GM23338 (cell line): Measurements from ENCODE around the gene ANKMY2. TPM values are rescaled to one million over a fixed set of nuclear protein-coding genes. Genes with fewer than 3 reads are reported as not detected.

ENCODE experiments used
- ATAC-seq: fragments of 200-7000 bp; cut with Tn5 transposase; 3 replicates; pipeline ENCODE4 v1.9.1; 2020
- DNase-seq: peaks from one replicate; pipeline ENCODE4 v3.0.0-alpha.2; 2015; ENCODE audit warnings: low spot score
- H2AFZ ChIP-seq: fragments of 200-600 bp; sonication (generic); 2 replicates; pipeline ENCODE4 v1.8.0; 2016; ENCODE audit warnings: antibody characterized with exemption, mild to moderate bottlenecking, moderate library complexity
- H3F3A ChIP-seq: fragments of 200-600 bp; sonication (generic); replicated peaks from 2 replicates; pipeline ENCODE4 v1.8.0; 2017; ENCODE audit warnings: antibody characterized with exemption, mixed run types, low read depth
- H3K27ac ChIP-seq: fragments of 200-600 bp; sonication (generic); 2 replicates; pipeline ENCODE4 v1.6.1; 2016; ENCODE audit warnings: low read depth
- H3K27me3 ChIP-seq: fragments of 200-600 bp; sonication (generic); 2 replicates; pipeline ENCODE4 v1.8.0; 2016; ENCODE audit warnings: mild to moderate bottlenecking, mixed run types, moderate library complexity; ENCODE audit not compliant: insufficient read depth
- H3K36me3 ChIP-seq: fragments of 200-600 bp; sonication (generic); 2 replicates; pipeline ENCODE4 v1.8.0; 2016; ENCODE audit warnings: mild to moderate bottlenecking; ENCODE audit not compliant: insufficient read depth
- H3K4me1 ChIP-seq: fragments of 200-600 bp; sonication (generic); 2 replicates; pipeline ENCODE4 v1.8.0; 2016; ENCODE audit warnings: mild to moderate bottlenecking, moderate library complexity; ENCODE audit not compliant: insufficient read depth
- H3K4me2 ChIP-seq: fragments of 200-600 bp; sonication (generic); 2 replicates; pipeline ENCODE4 v1.7.1; 2017; ENCODE audit warnings: mixed run types
- H3K4me3 ChIP-seq: fragments of 200-600 bp; sonication (generic); 2 replicates; pipeline ENCODE4 v1.6.1; 2016; ENCODE audit warnings: mixed run types
- H3K79me2 ChIP-seq: fragments of 200-600 bp; sonication (generic); replicated peaks from 2 replicates; pipeline ENCODE4 v1.8.0; 2017; ENCODE audit warnings: mild to moderate bottlenecking; ENCODE audit not compliant: insufficient read depth
- H3K9me2 ChIP-seq: fragments of 200-600 bp; sonication (generic); 2 replicates; pipeline ENCODE4 v1.8.0; 2017; ENCODE audit not compliant: insufficient read depth
- H4K20me1 ChIP-seq: fragments of 200-600 bp; sonication (generic); replicated peaks from 2 replicates; pipeline ENCODE4 v1.8.0; 2017; ENCODE audit warnings: mild to moderate bottlenecking; ENCODE audit not compliant: insufficient read depth
- H3K27ac Mint-ChIP-seq: 2 replicates; pipeline ENCODE4 v1.8.0; 2020; ENCODE audit warnings: inconsistent platforms, mild to moderate bottlenecking, moderate library complexity, mixed read lengths
- H3K27me3 Mint-ChIP-seq: 3 replicates; pipeline ENCODE4 v1.8.0; 2022; ENCODE audit warnings: low read depth, mild to moderate bottlenecking, moderate library complexity, mixed read lengths, inconsistent platforms; ENCODE audit not compliant: insufficient read depth, poor library complexity
- H3K36me3 Mint-ChIP-seq: 3 replicates; pipeline ENCODE4 v1.8.0; 2021; ENCODE audit warnings: low read depth, mild to moderate bottlenecking, inconsistent platforms, moderate library complexity, mixed read lengths
- H3K4me1 Mint-ChIP-seq: 3 replicates; pipeline ENCODE4 v1.8.0; 2020; ENCODE audit warnings: mild to moderate bottlenecking, inconsistent platforms, mixed read lengths
- H3K4me3 Mint-ChIP-seq: 3 replicates; pipeline ENCODE4 v1.8.0; 2021; ENCODE audit warnings: moderate library complexity, mild to moderate bottlenecking, inconsistent platforms, mixed read lengths
- H3K9me3 Mint-ChIP-seq: 3 replicates; pipeline ENCODE4 v1.8.0; 2020; ENCODE audit warnings: moderate library complexity, mild to moderate bottlenecking, inconsistent platforms, mixed read lengths
- CTCF ChIP-seq, 2 experiments: fragments of 200-600 bp in 1 of 2; sonication (generic) in 1 of 2; conservative IDR thresholded peaks; 2 replicates each; pipeline versions ENCODE4 v1.5.1 to v1.6.1; 2016 to 2017; ENCODE audit warnings: antibody characterized with exemption in 2 of 2, low read depth in 2 of 2, mild to moderate bottlenecking in 2 of 2, moderate library complexity in 1 of 2
- EZH2 ChIP-seq: fragments of 200-600 bp; sonication (generic); IDR thresholded peaks from one replicate; pipeline ENCODE4 v1.8.0; 2017; ENCODE audit warnings: antibody characterized with exemption, mild to moderate bottlenecking, low read depth; ENCODE audit not compliant: unreplicated experiment
- EZH2phosphoT487 ChIP-seq: fragments of 200-600 bp; sonication (generic); IDR thresholded peaks from one replicate; pipeline ENCODE4 v1.8.1; 2018; ENCODE audit warnings: antibody characterized with exemption; ENCODE audit not compliant: unreplicated experiment
- NANOG ChIP-seq: IDR thresholded peaks from 2 replicates; pipeline ENCODE4 v1.6.1; 2016; ENCODE audit warnings: antibody characterized with exemption, borderline replicate concordance
- REST ChIP-seq: IDR thresholded peaks from one replicate; pipeline ENCODE4 v1.6.1; 2018; ENCODE audit warnings: antibody characterized with exemption; ENCODE audit not compliant: unreplicated experiment
- ZNF114 ChIP-seq: fragments of 250-450 bp; sonication (Bioruptor Pico); IDR thresholded peaks from 2 replicates; pipeline ENCODE4 v1.5.0; 2020; ENCODE audit warnings: mild to moderate bottlenecking, moderate library complexity
- ZNF331 ChIP-seq: fragments of 250-450 bp; sonication (Bioruptor Pico); IDR thresholded peaks from 2 replicates; pipeline ENCODE4 v1.5.0; 2020; ENCODE audit warnings: low read depth, mild to moderate bottlenecking, moderate library complexity
- polyA plus RNA-seq: library from polyadenylated mRNA; unstranded; fragments of >200 nt; fragmentation: Nextera tagmentation; extraction: Ambion mirVana; gene quantifications from 2 replicates; pipeline ENCODE4 v1.2.1, GENCODE V29; 2016
- total RNA-seq: library from RNA; depleted of rRNA; stranded (reverse); fragments of >200 nt; shearing (Covaris generic); gene quantifications from 2 replicates; pipeline ENCODE4 v1.2.3, GENCODE V29; 2014
- TF ChIP-seq, protein P1 (sequence below): fragments of 250-450 bp; sonication (Bioruptor Pico); IDR thresholded peaks from 2 replicates; pipeline ENCODE4 v1.5.0; 2020; ENCODE audit warnings: mild to moderate bottlenecking, moderate library complexity
- TF ChIP-seq, protein P2 (sequence below): IDR thresholded peaks from 2 replicates; pipeline ENCODE4 v1.6.1; 2016; ENCODE audit warnings: antibody characterized with exemption

Gene ANKMY2
- total and polyA plus RNA-seq, 2 experiments from 2014 or later, result 4.4 to 9.5 TPM

DNA sequence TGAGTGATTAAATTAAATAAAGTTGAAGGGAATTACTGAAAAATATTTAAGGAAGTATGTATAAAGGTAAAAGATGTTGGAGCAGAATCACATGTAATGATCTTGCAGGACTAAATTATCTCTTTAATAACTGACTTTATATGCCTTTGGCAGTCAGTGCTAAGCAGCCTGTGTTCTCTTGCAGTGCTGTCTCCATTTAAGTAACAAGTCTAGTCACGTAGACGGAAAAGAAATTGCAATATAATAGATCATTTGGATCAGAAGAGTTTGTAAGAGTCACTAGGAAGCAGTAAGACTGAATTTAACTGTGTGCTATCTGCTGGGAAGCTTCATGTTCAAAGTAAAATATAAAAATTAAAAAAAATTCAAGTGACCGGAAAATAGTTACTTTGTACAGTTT lies 21.8 kb upstream of the ANKMY2 start:
- no peak overlapping the region for H3K4me2 ChIP-seq
- no peak overlapping the region for H2AFZ ChIP-seq
- H3K27me3 ChIP-seq, result no peaks in the 10 kb centered on the region
- Mint-ChIP-seq H3K4me1 (peaks cover 50% of the 10 kb centered on the region), H3K9me3 (no peaks in the 10 kb centered on the region), H3K4me3 (no peak overlapping the region), H3K27ac (peak overlapping the region; percentile 92; the same call in 1 of the 2 replicates), H3K27me3 (peaks cover 3% of the 10 kb centered on the region), H3K36me3 (peaks cover 32% of the 10 kb centered on the region)
- peaks cover 72% of the 10 kb centered on the region for H3K79me2 ChIP-seq
- TF ChIP-seq, protein P1, sequence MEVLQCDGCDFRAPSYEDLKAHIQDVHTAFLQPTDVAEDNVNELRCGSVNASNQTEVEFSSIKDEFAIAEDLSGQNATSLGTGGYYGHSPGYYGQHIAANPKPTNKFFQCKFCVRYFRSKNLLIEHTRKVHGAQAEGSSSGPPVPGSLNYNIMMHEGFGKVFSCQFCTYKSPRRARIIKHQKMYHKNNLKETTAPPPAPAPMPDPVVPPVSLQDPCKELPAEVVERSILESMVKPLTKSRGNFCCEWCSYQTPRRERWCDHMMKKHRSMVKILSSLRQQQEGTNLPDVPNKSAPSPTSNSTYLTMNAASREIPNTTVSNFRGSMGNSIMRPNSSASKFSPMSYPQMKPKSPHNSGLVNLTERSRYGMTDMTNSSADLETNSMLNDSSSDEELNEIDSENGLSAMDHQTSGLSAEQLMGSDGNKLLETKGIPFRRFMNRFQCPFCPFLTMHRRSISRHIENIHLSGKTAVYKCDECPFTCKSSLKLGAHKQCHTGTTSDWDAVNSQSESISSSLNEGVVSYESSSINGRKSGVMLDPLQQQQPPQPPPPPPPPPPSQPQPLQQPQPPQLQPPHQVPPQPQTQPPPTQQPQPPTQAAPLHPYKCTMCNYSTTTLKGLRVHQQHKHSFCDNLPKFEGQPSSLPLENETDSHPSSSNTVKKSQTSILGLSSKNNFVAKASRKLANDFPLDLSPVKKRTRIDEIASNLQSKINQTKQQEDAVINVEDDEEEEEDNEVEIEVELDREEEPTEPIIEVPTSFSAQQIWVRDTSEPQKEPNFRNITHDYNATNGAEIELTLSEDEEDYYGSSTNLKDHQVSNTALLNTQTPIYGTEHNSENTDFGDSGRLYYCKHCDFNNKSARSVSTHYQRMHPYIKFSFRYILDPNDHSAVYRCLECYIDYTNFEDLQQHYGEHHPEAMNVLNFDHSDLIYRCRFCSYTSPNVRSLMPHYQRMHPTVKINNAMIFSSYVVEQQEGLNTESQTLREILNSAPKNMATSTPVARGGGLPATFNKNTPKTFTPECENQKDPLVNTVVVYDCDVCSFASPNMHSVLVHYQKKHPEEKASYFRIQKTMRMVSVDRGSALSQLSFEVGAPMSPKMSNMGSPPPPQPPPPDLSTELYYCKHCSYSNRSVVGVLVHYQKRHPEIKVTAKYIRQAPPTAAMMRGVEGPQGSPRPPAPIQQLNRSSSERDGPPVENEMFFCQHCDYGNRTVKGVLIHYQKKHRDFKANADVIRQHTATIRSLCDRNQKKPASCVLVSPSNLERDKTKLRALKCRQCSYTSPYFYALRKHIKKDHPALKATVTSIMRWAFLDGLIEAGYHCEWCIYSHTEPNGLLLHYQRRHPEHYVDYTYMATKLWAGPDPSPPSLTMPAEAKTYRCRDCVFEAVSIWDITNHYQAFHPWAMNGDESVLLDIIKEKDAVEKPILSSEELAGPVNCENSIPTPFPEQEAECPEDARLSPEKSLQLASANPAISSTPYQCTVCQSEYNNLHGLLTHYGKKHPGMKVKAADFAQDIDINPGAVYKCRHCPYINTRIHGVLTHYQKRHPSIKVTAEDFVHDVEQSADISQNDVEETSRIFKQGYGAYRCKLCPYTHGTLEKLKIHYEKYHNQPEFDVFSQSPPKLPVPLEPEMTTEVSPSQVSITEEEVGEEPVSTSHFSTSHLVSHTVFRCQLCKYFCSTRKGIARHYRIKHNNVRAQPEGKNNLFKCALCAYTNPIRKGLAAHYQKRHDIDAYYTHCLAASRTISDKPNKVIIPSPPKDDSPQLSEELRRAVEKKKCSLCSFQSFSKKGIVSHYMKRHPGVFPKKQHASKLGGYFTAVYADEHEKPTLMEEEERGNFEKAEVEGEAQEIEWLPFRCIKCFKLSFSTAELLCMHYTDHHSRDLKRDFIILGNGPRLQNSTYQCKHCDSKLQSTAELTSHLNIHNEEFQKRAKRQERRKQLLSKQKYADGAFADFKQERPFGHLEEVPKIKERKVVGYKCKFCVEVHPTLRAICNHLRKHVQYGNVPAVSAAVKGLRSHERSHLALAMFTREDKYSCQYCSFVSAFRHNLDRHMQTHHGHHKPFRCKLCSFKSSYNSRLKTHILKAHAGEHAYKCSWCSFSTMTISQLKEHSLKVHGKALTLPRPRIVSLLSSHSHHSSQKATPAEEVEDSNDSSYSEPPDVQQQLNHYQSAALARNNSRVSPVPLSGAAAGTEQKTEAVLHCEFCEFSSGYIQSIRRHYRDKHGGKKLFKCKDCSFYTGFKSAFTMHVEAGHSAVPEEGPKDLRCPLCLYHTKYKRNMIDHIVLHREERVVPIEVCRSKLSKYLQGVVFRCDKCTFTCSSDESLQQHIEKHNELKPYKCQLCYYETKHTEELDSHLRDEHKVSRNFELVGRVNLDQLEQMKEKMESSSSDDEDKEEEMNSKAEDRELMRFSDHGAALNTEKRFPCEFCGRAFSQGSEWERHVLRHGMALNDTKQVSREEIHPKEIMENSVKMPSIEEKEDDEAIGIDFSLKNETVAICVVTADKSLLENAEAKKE (CRISPR knock-in tag), result no peak
- TF ChIP-seq NANOG (no peak), EZH2 (no peak), ZNF331 (CRISPR knock-in tag) (no peak), EZH2phosphoT487 (no peak), REST (no peak), ZNF114 (CRISPR knock-in tag) (no peak), CTCF (conservative IDR thresholded peaks at IDR 0.05; ENCODE audit: low read depth in 2 of 2) (no peak)
- TF ChIP-seq, protein P2, sequence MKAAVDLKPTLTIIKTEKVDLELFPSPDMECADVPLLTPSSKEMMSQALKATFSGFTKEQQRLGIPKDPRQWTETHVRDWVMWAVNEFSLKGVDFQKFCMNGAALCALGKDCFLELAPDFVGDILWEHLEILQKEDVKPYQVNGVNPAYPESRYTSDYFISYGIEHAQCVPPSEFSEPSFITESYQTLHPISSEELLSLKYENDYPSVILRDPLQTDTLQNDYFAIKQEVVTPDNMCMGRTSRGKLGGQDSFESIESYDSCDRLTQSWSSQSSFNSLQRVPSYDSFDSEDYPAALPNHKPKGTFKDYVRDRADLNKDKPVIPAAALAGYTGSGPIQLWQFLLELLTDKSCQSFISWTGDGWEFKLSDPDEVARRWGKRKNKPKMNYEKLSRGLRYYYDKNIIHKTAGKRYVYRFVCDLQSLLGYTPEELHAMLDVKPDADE, result no peak
- H3F3A ChIP-seq, result no peaks in the 10 kb centered on the region
- DNase-seq (no peak), ATAC-seq (no peak)
- H4K20me1 ChIP-seq, result no peaks in the 10 kb centered on the region
- peaks cover 27% of the 10 kb centered on the region for H3K4me1 ChIP-seq
- H3K9me2 ChIP-seq, result no peaks in the 10 kb centered on the region
- 0 out of 2 replicates have a peak overlapping the region, but pooled peaks have one; percentile 63 for H3K27ac ChIP-seq
- H3K36me3 ChIP-seq, result no peaks in the 10 kb centered on the region
- H3K4me3 ChIP-seq, result no peak overlapping the region
